ENCODE results near the gene ELOVL6. TPM values are rescaled to one million over a fixed set of nuclear protein-coding genes. Genes with fewer than 3 reads are reported as not detected.

Gene ELOVL6
- total RNA-seq, 3 donors from 2014 or later (not counting 1 experiment from before 2014, with no cell fraction given), result 25.0 to 35.2 (median 30.9) TPM

DNA sequence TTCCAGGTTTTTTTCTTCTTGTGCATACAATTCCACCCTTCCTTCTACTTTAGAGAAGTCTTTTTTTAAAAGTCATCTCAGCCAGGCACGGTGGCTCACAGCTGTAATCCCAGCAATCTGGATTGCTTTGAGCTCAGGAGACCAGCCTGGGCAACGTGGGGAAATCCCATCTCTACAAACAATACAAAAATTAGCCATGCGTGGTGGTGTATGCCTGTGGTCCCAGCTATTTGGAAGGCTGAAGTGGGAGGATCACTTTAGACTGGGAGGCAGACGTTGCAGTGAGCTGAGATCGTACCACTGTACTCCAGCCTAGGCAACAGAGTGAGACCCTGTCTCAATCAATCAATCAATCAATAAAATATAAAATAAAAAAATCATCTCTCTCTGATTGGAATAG lies 14.8 kb downstream of the ELOVL6 start:
- ATAC-seq (no peak), DNase-seq (no peak)
- Histone ChIP-seq H3K27ac (ENCODE audit: low read length) (no peak overlapping the region), H3K9me3 (ENCODE audit: control insufficient read depth, insufficient read depth, low read length) (no peaks in the 10 kb centered on the region), H3K4me3 (ENCODE audit: low read length) (no peak overlapping the region), H3K36me3 (ENCODE audit: control insufficient read depth, insufficient read depth, low read length) (no peaks in the 10 kb centered on the region), H3K27me3 (ENCODE audit: control insufficient read depth, insufficient read depth, low read length) (no peaks in the 10 kb centered on the region), H3K4me1 (ENCODE audit: control insufficient read depth, insufficient read depth, low read length) (no peaks in the 10 kb centered on the region)
- Mint-ChIP-seq H3K36me3 (peaks cover 8% of the 10 kb centered on the region), H3K27me3 (ENCODE audit: low read depth in 2 of 2) (no peaks in the 10 kb centered on the region), H3K9me3 (no peaks in the 10 kb centered on the region), H3K4me1 (peaks cover 19 to 31% of the 10 kb centered on the region in 2 donors), H3K27ac (peak overlapping the region in 1 of 2 donors; percentile 12), H3K4me3 (no peak overlapping the region)
- TF ChIP-seq, protein P1, sequence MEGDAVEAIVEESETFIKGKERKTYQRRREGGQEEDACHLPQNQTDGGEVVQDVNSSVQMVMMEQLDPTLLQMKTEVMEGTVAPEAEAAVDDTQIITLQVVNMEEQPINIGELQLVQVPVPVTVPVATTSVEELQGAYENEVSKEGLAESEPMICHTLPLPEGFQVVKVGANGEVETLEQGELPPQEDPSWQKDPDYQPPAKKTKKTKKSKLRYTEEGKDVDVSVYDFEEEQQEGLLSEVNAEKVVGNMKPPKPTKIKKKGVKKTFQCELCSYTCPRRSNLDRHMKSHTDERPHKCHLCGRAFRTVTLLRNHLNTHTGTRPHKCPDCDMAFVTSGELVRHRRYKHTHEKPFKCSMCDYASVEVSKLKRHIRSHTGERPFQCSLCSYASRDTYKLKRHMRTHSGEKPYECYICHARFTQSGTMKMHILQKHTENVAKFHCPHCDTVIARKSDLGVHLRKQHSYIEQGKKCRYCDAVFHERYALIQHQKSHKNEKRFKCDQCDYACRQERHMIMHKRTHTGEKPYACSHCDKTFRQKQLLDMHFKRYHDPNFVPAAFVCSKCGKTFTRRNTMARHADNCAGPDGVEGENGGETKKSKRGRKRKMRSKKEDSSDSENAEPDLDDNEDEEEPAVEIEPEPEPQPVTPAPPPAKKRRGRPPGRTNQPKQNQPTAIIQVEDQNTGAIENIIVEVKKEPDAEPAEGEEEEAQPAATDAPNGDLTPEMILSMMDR (IDR thresholded peaks at IDR 0.05), result no peak
- WGBS (ENCODE audit: insufficient coverage), result 93% methylated on average over 5 of the region's 5 CpGs
- intact Hi-C loops (cut with micrococcal nuclease), result no loop called here

GRCh38 chr4:110183058-110183457 lies 15.4 kb downstream of the ELOVL6 start:
- no peak for ATAC-seq
- intact Hi-C loops (cut with micrococcal nuclease), result no loop called here

DNA sequence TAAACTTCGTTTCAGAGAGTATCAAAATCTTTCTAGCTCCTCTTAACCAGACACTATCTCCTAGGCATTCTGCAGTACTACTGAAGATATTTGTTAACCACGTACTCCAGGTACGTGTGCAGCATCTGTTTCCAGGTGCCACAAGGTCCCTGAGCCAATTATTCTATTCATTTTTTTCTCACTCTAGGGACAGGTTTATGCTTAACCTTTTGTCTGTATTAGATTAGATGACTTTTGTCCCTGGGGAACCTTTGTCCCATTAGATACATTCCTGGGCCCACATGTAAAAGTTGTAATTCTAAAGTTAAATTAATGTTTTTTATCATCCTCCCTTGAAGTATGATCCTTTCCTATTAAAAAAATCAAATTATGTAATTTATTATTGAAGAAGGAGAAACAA lies 16.5 kb downstream of the ELOVL6 start:
- Mint-ChIP-seq H3K27me3 (ENCODE audit: low read depth in 2 of 2) (no peaks in the 10 kb centered on the region), H3K27ac (no peak overlapping the region), H3K4me1 (peaks cover 19 to 31% of the 10 kb centered on the region in 2 donors), H3K9me3 (no peaks in the 10 kb centered on the region), H3K4me3 (no peak overlapping the region), H3K36me3 (peaks cover 8% of the 10 kb centered on the region)
- no peaks in the 10 kb centered on the region for H3K9me3 ChIP-seq (ENCODE audit: control insufficient read depth, insufficient read depth, low read length)
- no peaks in the 10 kb centered on the region for H3K36me3 ChIP-seq (ENCODE audit: control insufficient read depth, insufficient read depth, low read length)
- H3K27ac ChIP-seq (ENCODE audit: low read length), result no peak overlapping the region
- no peaks in the 10 kb centered on the region for H3K27me3 ChIP-seq (ENCODE audit: control insufficient read depth, insufficient read depth, low read length)
- ATAC-seq, result no peak
- no peak overlapping the region for H3K4me3 ChIP-seq (ENCODE audit: low read length)
- 88% methylated on average over 3 of the region's 3 CpGs for WGBS (ENCODE audit: insufficient coverage)
- intact Hi-C loops (cut with micrococcal nuclease), result no loop called here
- TF ChIP-seq, protein P1 (IDR thresholded peaks at IDR 0.05), result no peak
- DNase-seq, result no peak
- no peaks in the 10 kb centered on the region for H3K4me1 ChIP-seq (ENCODE audit: control insufficient read depth, insufficient read depth, low read length)

More at GRCh38 chr4:110183058-110183457, 15.4 kb downstream of the ELOVL6 start:
- Histone ChIP-seq H3K9me3 (ENCODE audit: control insufficient read depth, insufficient read depth, low read length) (no peaks in the 10 kb centered on the region), H3K27ac (ENCODE audit: low read length) (no peak overlapping the region), H3K4me3 (ENCODE audit: low read length) (no peak overlapping the region), H3K4me1 (ENCODE audit: control insufficient read depth, insufficient read depth, low read length) (no peaks in the 10 kb centered on the region), H3K27me3 (ENCODE audit: control insufficient read depth, insufficient read depth, low read length) (no peaks in the 10 kb centered on the region), H3K36me3 (ENCODE audit: control insufficient read depth, insufficient read depth, low read length) (no peaks in the 10 kb centered on the region)
- Mint-ChIP-seq H3K4me1 (peaks cover 19 to 31% of the 10 kb centered on the region in 2 donors), H3K36me3 (peaks cover 8% of the 10 kb centered on the region), H3K27ac (peak overlapping the region in 1 of 2 donors; percentile 12), H3K9me3 (no peaks in the 10 kb centered on the region), H3K4me3 (no peak overlapping the region), H3K27me3 (ENCODE audit: low read depth in 2 of 2) (no peaks in the 10 kb centered on the region)
- no peak for DNase-seq
- WGBS (ENCODE audit: insufficient coverage), result 98% methylated on average over 5 of the region's 5 CpGs
- TF ChIP-seq, protein P1 (IDR thresholded peaks at IDR 0.05), result no peak

- Mint-ChIP-seq H3K36me3 (no peaks in the 10 kb centered on the region), H3K9me3 (no peaks in the 10 kb centered on the region), H3K4me1 (peaks cover 5 to 8% of the 10 kb centered on the region in 2 donors), H3K4me3 (no peak overlapping the region), H3K27me3 (ENCODE audit: low read depth in 2 of 2) (no peaks in the 10 kb centered on the region), H3K27ac (no peak overlapping the region)
- H3K4me3 ChIP-seq (ENCODE audit: low read length), result no peak overlapping the region
- H3K36me3 ChIP-seq (ENCODE audit: control insufficient read depth, insufficient read depth, low read length), result no peaks in the 10 kb centered on the region
- DNase-seq, result no peak
- H3K4me1 ChIP-seq (ENCODE audit: control insufficient read depth, insufficient read depth, low read length), result no peaks in the 10 kb centered on the region
- H3K27ac ChIP-seq (ENCODE audit: low read length), result no peak overlapping the region
- H3K9me3 ChIP-seq (ENCODE audit: control insufficient read depth, insufficient read depth, low read length), result no peaks in the 10 kb centered on the region
- no peak for ATAC-seq
- TF ChIP-seq, protein P1 (IDR thresholded peaks at IDR 0.05), result no peak
- no peaks in the 10 kb centered on the region for H3K27me3 ChIP-seq (ENCODE audit: control insufficient read depth, insufficient read depth, low read length)
- intact Hi-C loops (cut with micrococcal nuclease), result no loop called here
These were observed 22.8 kb downstream of the ELOVL6 start for GRCh38 chr4:110175634-110176033.
